MM.1S (cell line): Measurements from ENCODE around the gene TTC7B.

Experiments used
- DNase-seq: peaks from one replicate; pipeline ENCODE4 v3.0.0-alpha.2; 2015
- H2AFZ ChIP-seq: fragments of 300-600 bp; sonication (generic); 2 replicates; pipeline ENCODE4 v1.6.0; 2016; ENCODE audit warnings: antibody characterized with exemption, low read length
- H3F3A ChIP-seq: fragments of 300-600 bp; sonication (generic); 2 replicates; pipeline ENCODE4 v1.6.1; 2016; ENCODE audit warnings: mild to moderate bottlenecking, antibody characterized with exemption, low read length, moderate library complexity, mixed read lengths; ENCODE audit not compliant: insufficient read depth
- H3K27ac ChIP-seq: fragments of 300-600 bp; sonication (generic); 2 replicates; pipeline ENCODE4 v1.5.1; 2016; ENCODE audit warnings: mild to moderate bottlenecking, low read length
- H3K27me3 ChIP-seq: fragments of 300-600 bp; sonication (generic); replicated peaks from 2 replicates; pipeline ENCODE4 v1.6.0; 2016; ENCODE audit warnings: low read length; ENCODE audit not compliant: insufficient read depth
- H3K36me3 ChIP-seq: fragments of 300-600 bp; sonication (generic); replicated peaks from 2 replicates; pipeline ENCODE4 v1.6.1; 2016; ENCODE audit warnings: mild to moderate bottlenecking, low read length, mixed read lengths; ENCODE audit not compliant: insufficient read depth
- H3K4me1 ChIP-seq: fragments of 300-600 bp; sonication (generic); 2 replicates; pipeline ENCODE4 v1.6.1; 2016; ENCODE audit warnings: low read length, mixed read lengths
- H3K4me2 ChIP-seq: fragments of 300-600 bp; sonication (generic); 2 replicates; pipeline ENCODE4 v1.6.0; 2016; ENCODE audit warnings: low read depth, low read length
- H3K4me3 ChIP-seq: fragments of 300-600 bp; sonication (generic); 2 replicates; pipeline ENCODE4 v1.5.1; 2016; ENCODE audit warnings: low read length, mixed read lengths
- H3K79me2 ChIP-seq: fragments of 300-600 bp; sonication (generic); 2 replicates; pipeline ENCODE4 v1.6.1; 2016; ENCODE audit warnings: mixed run types, low read length, mixed read lengths
- H3K9ac ChIP-seq: fragments of 300-600 bp; sonication (generic); 2 replicates; pipeline ENCODE4 v1.6.1; 2016; ENCODE audit warnings: low read length, mixed read lengths
- H3K9me2 ChIP-seq: fragments of 300-600 bp; sonication (generic); replicated peaks from 2 replicates; pipeline ENCODE4 v1.6.1; 2016; ENCODE audit warnings: mild to moderate bottlenecking, low read length, mixed read lengths; ENCODE audit not compliant: insufficient read depth
- H3K9me3 ChIP-seq: fragments of 300-600 bp; sonication (generic); replicated peaks from 2 replicates; pipeline ENCODE4 v1.6.1; 2016; ENCODE audit warnings: mild to moderate bottlenecking, low read length, mixed read lengths; ENCODE audit not compliant: insufficient read depth
- H4K20me1 ChIP-seq: fragments of 300-600 bp; sonication (generic); 2 replicates; pipeline ENCODE4 v1.6.1; 2016; ENCODE audit warnings: mild to moderate bottlenecking, low read length, moderate library complexity, mixed read lengths; ENCODE audit not compliant: insufficient read depth
- EZH2 ChIP-seq: fragments of 300-600 bp; sonication (generic); optimal IDR thresholded peaks from 2 replicates; pipeline ENCODE3; 2017; ENCODE audit warnings: low read depth, mild to moderate bottlenecking, antibody characterized with exemption, low read length, mixed read lengths
- EZH2phosphoT487 ChIP-seq: fragments of 300-600 bp; sonication (generic); IDR thresholded peaks from 2 replicates; pipeline ENCODE4 v1.6.1; 2018; ENCODE audit warnings: antibody characterized with exemption, low read length
- TF ChIP-seq, protein P1 (sequence below): fragments of 300-600 bp; sonication (generic); IDR thresholded peaks from 2 replicates; pipeline ENCODE4 v1.5.1; 2016; ENCODE audit warnings: antibody characterized with exemption, low read length, mixed read lengths

The TTC7B gene

DNA sequence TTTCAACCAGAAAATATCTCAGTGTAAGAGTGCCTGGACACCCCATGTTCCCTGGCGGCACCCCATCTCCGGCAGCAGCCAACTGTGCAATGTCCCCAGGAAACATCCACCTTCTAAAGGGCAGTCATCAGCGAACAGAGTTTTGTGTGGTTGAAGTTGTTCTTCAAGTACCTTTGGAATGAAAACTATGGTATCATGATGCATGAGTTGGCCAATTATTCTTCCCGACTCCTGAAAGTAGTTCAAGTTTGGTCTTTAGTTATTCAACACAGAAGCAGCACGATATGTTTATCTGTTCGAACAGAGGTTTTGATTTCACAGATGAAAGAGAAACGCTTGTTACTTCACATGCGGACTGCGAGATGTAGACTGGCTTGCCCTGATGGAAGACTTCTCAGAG is 21.1 kb upstream of the TTC7B start:
- no peaks in the 10 kb centered on the region for H3K36me3 ChIP-seq
- TF ChIP-seq EZH2 (no peak), EZH2phosphoT487 (no peak)
- TF ChIP-seq, protein P1, sequence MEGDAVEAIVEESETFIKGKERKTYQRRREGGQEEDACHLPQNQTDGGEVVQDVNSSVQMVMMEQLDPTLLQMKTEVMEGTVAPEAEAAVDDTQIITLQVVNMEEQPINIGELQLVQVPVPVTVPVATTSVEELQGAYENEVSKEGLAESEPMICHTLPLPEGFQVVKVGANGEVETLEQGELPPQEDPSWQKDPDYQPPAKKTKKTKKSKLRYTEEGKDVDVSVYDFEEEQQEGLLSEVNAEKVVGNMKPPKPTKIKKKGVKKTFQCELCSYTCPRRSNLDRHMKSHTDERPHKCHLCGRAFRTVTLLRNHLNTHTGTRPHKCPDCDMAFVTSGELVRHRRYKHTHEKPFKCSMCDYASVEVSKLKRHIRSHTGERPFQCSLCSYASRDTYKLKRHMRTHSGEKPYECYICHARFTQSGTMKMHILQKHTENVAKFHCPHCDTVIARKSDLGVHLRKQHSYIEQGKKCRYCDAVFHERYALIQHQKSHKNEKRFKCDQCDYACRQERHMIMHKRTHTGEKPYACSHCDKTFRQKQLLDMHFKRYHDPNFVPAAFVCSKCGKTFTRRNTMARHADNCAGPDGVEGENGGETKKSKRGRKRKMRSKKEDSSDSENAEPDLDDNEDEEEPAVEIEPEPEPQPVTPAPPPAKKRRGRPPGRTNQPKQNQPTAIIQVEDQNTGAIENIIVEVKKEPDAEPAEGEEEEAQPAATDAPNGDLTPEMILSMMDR = no peak
- H3K4me1 ChIP-seq = no peaks in the 10 kb centered on the region
- no peaks in the 10 kb centered on the region for H3K9me3 ChIP-seq
- no peak overlapping the region for H3K4me3 ChIP-seq
- DNase-seq = no peak
- no peak overlapping the region for H3K9ac ChIP-seq
- H3K79me2 ChIP-seq = no peaks in the 10 kb centered on the region
- H3K27me3 ChIP-seq = no peaks in the 10 kb centered on the region
- H2AFZ ChIP-seq = no peak overlapping the region
- H3F3A ChIP-seq = no peaks in the 10 kb centered on the region
- H4K20me1 ChIP-seq = no peaks in the 10 kb centered on the region
- no peak overlapping the region for H3K27ac ChIP-seq
- H3K4me2 ChIP-seq = no peak overlapping the region
- H3K9me2 ChIP-seq = no peaks in the 10 kb centered on the region

DNA sequence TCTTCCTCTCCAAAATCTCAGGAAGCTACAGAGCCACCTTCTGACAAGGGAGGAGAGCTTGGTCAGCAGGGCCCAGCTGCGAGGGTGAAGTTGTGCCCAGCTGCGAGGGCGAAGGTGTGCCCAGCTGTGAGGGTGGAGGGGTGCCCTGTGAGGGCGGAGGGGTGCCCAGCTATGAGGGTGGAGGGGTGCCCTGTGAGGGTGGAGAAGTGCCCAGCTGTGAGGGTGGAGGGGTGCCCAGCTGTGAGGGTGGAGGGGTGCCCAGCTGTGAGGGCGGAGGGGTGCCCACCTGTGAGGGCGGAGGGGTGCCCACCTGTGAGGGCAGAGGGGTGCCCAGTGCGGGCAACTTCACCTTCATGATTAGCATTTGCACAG is 20.4 kb upstream of the TTC7B start:
- TF ChIP-seq, protein P1 = no peak
- no peak for TF ChIP-seq EZH2
- no peak for TF ChIP-seq EZH2phosphoT487
- no peaks in the 10 kb centered on the region for H3K79me2 ChIP-seq
- DNase-seq = no peak
- H3K4me2 ChIP-seq = no peak overlapping the region
- no peaks in the 10 kb centered on the region for H3K27me3 ChIP-seq
- H3F3A ChIP-seq = no peaks in the 10 kb centered on the region
- H3K36me3 ChIP-seq = no peaks in the 10 kb centered on the region
- H3K9me3 ChIP-seq = no peaks in the 10 kb centered on the region
- H2AFZ ChIP-seq = no peak overlapping the region
- H3K4me3 ChIP-seq = no peak overlapping the region
- no peaks in the 10 kb centered on the region for H3K4me1 ChIP-seq
- H3K9ac ChIP-seq = no peak overlapping the region
- no peaks in the 10 kb centered on the region for H3K9me2 ChIP-seq
- H4K20me1 ChIP-seq = no peaks in the 10 kb centered on the region
- no peak overlapping the region for H3K27ac ChIP-seq

DNA sequence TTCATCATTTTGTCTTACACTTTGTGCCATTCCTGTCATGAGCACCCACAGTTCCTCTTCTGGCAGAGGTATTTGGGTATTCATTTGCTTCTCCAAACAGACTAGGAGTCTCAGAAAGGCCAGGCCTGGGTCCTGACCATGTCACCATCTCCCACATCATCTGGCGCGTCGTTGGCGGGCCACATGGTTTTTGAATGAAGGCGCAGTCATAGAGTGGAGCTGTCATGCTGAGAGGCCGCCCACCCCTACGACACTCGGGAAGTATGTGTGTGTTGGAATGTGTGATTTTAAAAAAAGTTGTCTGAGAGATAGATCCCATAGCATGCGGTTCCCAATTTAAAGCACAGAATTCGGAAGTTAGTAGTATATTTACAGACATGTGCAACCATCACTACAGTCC is 15.6 kb upstream of the TTC7B start:
- Histone ChIP-seq H3K4me3 (no peak overlapping the region), H3K4me2 (no peak overlapping the region), H2AFZ (no peak overlapping the region), H3K4me1 (peaks cover 15% of the 10 kb centered on the region), H3F3A (peaks cover 17% of the 10 kb centered on the region), H3K36me3 (no peaks in the 10 kb centered on the region), H4K20me1 (no peaks in the 10 kb centered on the region), H3K9ac (no peak overlapping the region), H3K79me2 (no peaks in the 10 kb centered on the region), H3K9me2 (no peaks in the 10 kb centered on the region), H3K27me3 (no peaks in the 10 kb centered on the region), H3K27ac (no peak overlapping the region), H3K9me3 (no peaks in the 10 kb centered on the region)
- DNase-seq = no peak
- TF ChIP-seq EZH2phosphoT487 = no peak

DNA sequence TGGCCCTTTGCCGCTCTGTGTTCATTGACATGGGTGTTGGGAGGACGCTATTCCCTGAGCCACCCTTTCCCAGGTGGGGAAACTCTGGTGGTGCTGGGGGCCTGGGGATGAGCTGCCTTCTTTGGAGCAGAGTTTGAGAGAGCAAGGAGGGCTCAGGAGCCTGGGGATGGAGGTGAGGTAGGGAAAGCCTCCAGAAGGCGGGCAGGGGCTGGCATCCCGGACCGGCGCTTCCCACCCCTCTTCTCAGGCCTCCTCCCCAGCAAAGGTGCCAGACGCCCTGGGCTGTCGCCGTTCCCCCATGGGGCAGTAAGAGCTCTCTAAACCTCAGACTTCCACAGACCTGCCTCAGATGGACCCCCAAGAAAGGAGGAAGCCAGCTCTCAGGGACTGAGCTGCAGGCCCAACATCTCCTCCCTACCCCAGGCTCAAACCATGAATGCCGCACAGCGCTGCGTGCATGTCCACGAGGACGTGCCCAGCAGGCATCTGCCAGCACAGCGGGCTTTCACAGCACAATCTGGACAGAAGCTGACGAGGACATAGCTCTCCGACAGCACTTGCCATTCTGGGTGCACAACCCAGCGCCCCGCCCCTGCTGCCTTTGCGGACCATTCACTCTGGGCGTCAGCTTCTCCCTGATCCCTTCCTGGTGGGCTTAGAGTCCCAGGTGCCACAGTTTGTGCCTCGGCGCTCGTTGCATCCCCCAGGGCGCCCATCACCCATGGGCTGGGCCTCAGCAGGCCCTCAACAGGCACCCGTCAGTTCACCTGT is 14.9 kb upstream of the TTC7B start:
- Histone ChIP-seq H3K79me2 (no peaks in the 10 kb centered on the region), H3K4me3 (no peak overlapping the region), H2AFZ (no peak overlapping the region), H3K27ac (no peak overlapping the region), H3F3A (peaks cover 17% of the 10 kb centered on the region), H3K9ac (no peak overlapping the region), H4K20me1 (no peaks in the 10 kb centered on the region), H3K27me3 (no peaks in the 10 kb centered on the region), H3K4me2 (no peak overlapping the region), H3K9me3 (no peaks in the 10 kb centered on the region), H3K36me3 (no peaks in the 10 kb centered on the region), H3K4me1 (peaks cover 15% of the 10 kb centered on the region), H3K9me2 (no peaks in the 10 kb centered on the region)
- DNase-seq = no peak
- TF ChIP-seq, protein P1 = no peak
- TF ChIP-seq EZH2phosphoT487 (no peak), EZH2 (no peak)
